ENCODE data around the gene MAP1B.

- TF ChIP-seq CTCF (IDR thresholded peaks at IDR 0.05 in 8 of 11, conservative IDR thresholded peaks at IDR 0.05 in 3 of 11), result no peak
- TF ChIP-seq POLR2A (IDR thresholded peaks at IDR 0.05), result no peak
Measured at GRCh38 chr5:72109062-72109411, 1.8 kb downstream of the MAP1B start.
